Psoas muscle (tissue), 8 donors: Measurements from ENCODE around the gene GATA1. TPM values are rescaled to one million over a fixed set of nuclear protein-coding genes. Genes with fewer than 3 reads are reported as not detected.

ENCODE experiments used
- ATAC-seq, 4 donors: fragments of 200-7000 bp; cut with Tn5 transposase; one replicate each; pipeline ENCODE4 v1.9.1; 2020; ENCODE audit warnings: moderate library complexity in 3 of 4, mild to moderate bottlenecking in 2 of 4
- DNase-seq, 2 donors: peaks; one replicate each; pipeline ENCODE4 v3.0.0-alpha.2; 2020
- H3K27ac ChIP-seq: fragments of 200-600 bp; one replicate; pipeline ENCODE4 v1.8.0; 2022
- H3K27me3 ChIP-seq, 3 donors: fragments of 200-600 bp in 1 of 3; one replicate each; pipeline versions ENCODE4 v1.6.1 to v1.8.0; 2013 to 2022; ENCODE audit warnings: low read length in 2 of 3, mild to moderate bottlenecking in 2 of 3, moderate library complexity in 1 of 3; ENCODE audit not compliant: insufficient read depth in 3 of 3
- H3K36me3 ChIP-seq, 2 donors: fragments of 200-600 bp in 1 of 2; one replicate each; pipeline versions ENCODE4 v1.6.1 to v1.8.0; 2013 to 2022; ENCODE audit warnings: low read depth in 1 of 2, mild to moderate bottlenecking in 1 of 2, moderate library complexity in 1 of 2; ENCODE audit not compliant: insufficient read depth in 1 of 2
- H3K4me1 ChIP-seq: fragments of 200-600 bp; one replicate; pipeline ENCODE4 v1.8.0; 2022
- H3K4me3 ChIP-seq: fragments of 200-600 bp; one replicate; pipeline ENCODE4 v1.8.0; 2022; ENCODE audit warnings: mild to moderate bottlenecking
- H3K9me3 ChIP-seq: fragments of 200-600 bp; one replicate; pipeline ENCODE4 v1.8.0; 2022
- CTCF ChIP-seq: fragments of 200-600 bp; IDR thresholded peaks from one replicate; pipeline ENCODE4 v1.8.0; 2022; ENCODE audit warnings: antibody characterized with exemption
- WGBS, 3 donors: extraction: QIAGEN DNeasy Blood & Tissue Kit; methylation state at CpG; one replicate each; pipeline versions ENCODE4 v1.1.6 to v1.1.7; 2013; 5-methylcytosine and 5-hydroxymethylcytosine counted together
- intact Hi-C, 2 donors: fragments of 100-400 bp; cut with DNase I; formaldehyde crosslinking; loops; one replicate each; pipeline versions ENCODE4 v1.11.0 to v1.14.2; 2022
- polyA plus RNA-seq, 3 donors: library from polyadenylated mRNA; stranded (reverse); fragments of 200-250 nt; gene quantifications; one replicate each; pipeline ENCODE4 v1.2.3, GENCODE V29; 2013
- total RNA-seq, 4 donors: library from RNA; stranded (reverse); fragmentation: NEBNext Ultra II Directional in 2 of 4; extraction: Animal tissue kit (Norgen Biotek cat#: 25700) in 2 of 4; gene quantifications; one replicate each; pipeline versions ENCODE4 v1.2.1 to v1.2.4, GENCODE V29; 2021 to 2023
- donor health status: healthy with polysubstance abuse.
- donor health status: DM: no; HTN: no; CAD: no; lungs with moderate emphysema.
- donor health status: Bipolar disorder and iron deficiency.
- donor health status: healthy.
- donor health status: DM: yes; HTN: yes; CAD: no.
- donor health status: DM: no; HTN: no; CAD: no.
- donor health status: DM: no; HTN: no; CAD: no.
- donor health status: DM: yes; HTN: yes; CAD: no.

GATA1 gene
- total and polyA plus RNA-seq, 7 donors, result 0.03 to 0.17 (median 0.04) TPM; not detected in 4

- H3K4me1 ChIP-seq, result no peaks in the 10 kb centered on the region
- H3K36me3 ChIP-seq, result no peaks in the 10 kb centered on the region
- DNase-seq (no peak), ATAC-seq (no peak)
- TF ChIP-seq CTCF, result no peak
- WGBS, 3 donors, result 79 to 87% (median 81%) methylated on average over 7 of the region's 7 CpGs
- intact Hi-C loops, result no loop called here
- H3K27me3 ChIP-seq, result peaks cover 0 to 4% (median 0%) of the 10 kb centered on the region in 3 donors
- H3K9me3 ChIP-seq, result no peaks in the 10 kb centered on the region
- no peak overlapping the region for H3K4me3 ChIP-seq
- no peak overlapping the region for H3K27ac ChIP-seq
Observed at GRCh38 chrX:48779399-48779798, 7.0 kb upstream of the GATA1 start.

- H3K9me3 ChIP-seq, result no peaks in the 10 kb centered on the region
- H3K4me3 ChIP-seq, result no peak overlapping the region
- ATAC-seq (no peak), DNase-seq (no peak)
- no peaks in the 10 kb centered on the region for H3K36me3 ChIP-seq
- H3K27ac ChIP-seq, result no peak overlapping the region
- H3K27me3 ChIP-seq, result peaks cover 0 to 13% (median 0%) of the 10 kb centered on the region in 3 donors
- WGBS, 3 donors, result 83 to 91% (median 87%) methylated on average over 6 of the region's 6 CpGs
- H3K4me1 ChIP-seq, result no peaks in the 10 kb centered on the region
- no peak for TF ChIP-seq CTCF
- intact Hi-C loops, result no loop called here
Observed at GRCh38 chrX:48781705-48782104, 4.7 kb upstream of the GATA1 start.

GRCh38 chrX:48782216-48782615 is 4.2 kb upstream of the GATA1 start:
- DNase-seq (no peak), ATAC-seq (no peak)
- Histone ChIP-seq H3K27ac (no peak overlapping the region), H3K4me1 (no peaks in the 10 kb centered on the region), H3K9me3 (no peaks in the 10 kb centered on the region), H3K4me3 (no peak overlapping the region), H3K36me3 (no peaks in the 10 kb centered on the region), H3K27me3 (peaks cover 0 to 18% (median 0%) of the 10 kb centered on the region in 3 donors)
- WGBS, 3 donors, result 64 to 71% (median 68%) methylated on average over 2 of the region's 2 CpGs
- intact Hi-C loops, result no loop called here
- no peak for TF ChIP-seq CTCF

- ATAC-seq, result no peak
Observed at GRCh38 chrX:48782795-48783194, 3.6 kb upstream of the GATA1 start.

More at GRCh38 chrX:48782795-48783194, 3.6 kb upstream of the GATA1 start:
- H3K27ac ChIP-seq, result no peak overlapping the region
- no peak for DNase-seq
- H3K27me3 ChIP-seq, result peaks cover 0 to 24% (median 0%) of the 10 kb centered on the region in 3 donors
- H3K9me3 ChIP-seq, result no peaks in the 10 kb centered on the region
- intact Hi-C loops, result no loop called here
- TF ChIP-seq CTCF, result no peak
- 77 to 87% (median 85%) methylated on average over 10 to 13 of the region's 13 CpGs for WGBS, 3 donors
- H3K4me3 ChIP-seq, result no peak overlapping the region
- no peaks in the 10 kb centered on the region for H3K4me1 ChIP-seq
- H3K36me3 ChIP-seq, result no peaks in the 10 kb centered on the region
